ENCODE measurements around the gene ZNF460. TPM values are rescaled to one million over a fixed set of nuclear protein-coding genes. Genes with fewer than 3 reads are reported as not detected.
A peak's percentile ranks its signal among the peaks of the same experiment; 100 is the strongest.

Gene ZNF460
- total and polyA plus RNA-seq, 2 of the 13 experiments (the other 11 are each of a cell fraction or from before 2014, with no cell fraction given) = 14.5 to 44.8 TPM

GRCh38 chr19:57280165-57280961 is at the start of gene ZNF460 (continued):
- peak; percentile 72; the same call in 1 of the 2 replicates for TF ChIP-seq HOXA5 (CRISPR knock-in tag; IDR thresholded peaks at IDR 0.05)
- peak; percentile 94; the same call in 1 of the 2 replicates for TF ChIP-seq ZNF678 (CRISPR knock-in tag; IDR thresholded peaks at IDR 0.05)
- peak; percentile 18; the same call in 1 of the 2 replicates for TF ChIP-seq ZNF691 (CRISPR knock-in tag; IDR thresholded peaks at IDR 0.05; ENCODE audit: borderline replicate concordance, low read depth)
- TF ChIP-seq USF2 (IDR thresholded peaks at IDR 0.05; ENCODE audit: low read depth, low read length) = no peak
- TF ChIP-seq USF2 (CRISPR knock-in tag; IDR thresholded peaks at IDR 0.05; ENCODE audit: borderline replicate concordance) = no peak
- TF ChIP-seq ZBTB44 (CRISPR knock-in tag; IDR thresholded peaks at IDR 0.05) = no peak
- 0 out of 2 replicates have a peak, but pooled peaks have one; percentile 6 for TF ChIP-seq GATA4 (IDR thresholded peaks at IDR 0.05; ENCODE audit: borderline replicate concordance, low read depth)
- peak; percentile 42 for TF ChIP-seq U2AF1 (optimal IDR thresholded peaks at IDR 0.05; ENCODE audit: low read depth, low read length)
- peak; percentile 77 for TF ChIP-seq HBP1 (CRISPR knock-in tag; IDR thresholded peaks at IDR 0.05; ENCODE audit: low read depth)
- peak; percentile 62; the same call in 1 of the 2 replicates for TF ChIP-seq KDM5B (CRISPR knock-in tag; IDR thresholded peaks at IDR 0.05; ENCODE audit: borderline replicate concordance)
- TF ChIP-seq ZNF281 (CRISPR knock-in tag; IDR thresholded peaks at IDR 0.05; ENCODE audit: borderline replicate concordance) = 0 out of 2 replicates have a peak, but pooled peaks have one; percentile 10
- TF ChIP-seq TBX3 (IDR thresholded peaks at IDR 0.05; ENCODE audit: borderline replicate concordance) = peak; percentile 3; the same call in 1 of the 2 replicates
- TF ChIP-seq KMT2A (CRISPR knock-in tag; IDR thresholded peaks at IDR 0.05) = peak; percentile 74
- TF ChIP-seq ZNF891 (CRISPR knock-in tag; IDR thresholded peaks at IDR 0.05) = peak; percentile 63; the same call in 1 of the 2 replicates
- TF ChIP-seq KLF11 (CRISPR knock-in tag; IDR thresholded peaks at IDR 0.05) = no peak; the same call in none of the 2 replicates
- 0 out of 2 replicates have a peak, but pooled peaks have one; percentile 28 for TF ChIP-seq GLI4 (CRISPR knock-in tag; IDR thresholded peaks at IDR 0.05; ENCODE audit: borderline replicate concordance)
- TF ChIP-seq NFATC3 (CRISPR knock-in tag; IDR thresholded peaks at IDR 0.05) = no peak
- TF ChIP-seq JDP2 (CRISPR knock-in tag; IDR thresholded peaks at IDR 0.05; ENCODE audit: borderline replicate concordance) = no peak
- TF ChIP-seq FOXJ3 (CRISPR knock-in tag; IDR thresholded peaks at IDR 0.05; ENCODE audit: borderline replicate concordance) = no peak; the same call in 1 of the 2 replicates
- TF ChIP-seq CHD2 (IDR thresholded peaks at IDR 0.05; ENCODE audit: low read depth, low read length) = no peak; the same call in 1 of the 2 replicates
